PC-9 (cell line): Measurements from ENCODE around the gene PLEKHA4. TPM values are rescaled to one million over a fixed set of nuclear protein-coding genes. Genes with fewer than 3 reads are reported as not detected.

Source experiments
- BruUV-seq: library from RNA; stranded (reverse); fragments of 400-500 nt; replicated peaks from 2 replicates; lab custom pipeline; 2021; lab: Mats Ljungman, UMichigan
- CTCF ChIA-PET: fragments of 300-600 bp; sonication (Branson Sonifier 250); formaldehyde crosslinking; loops from one replicate; lab custom pipeline; 2022; ENCODE audit warnings: antibody characterized with exemption; lab: Charles Lee
- POLR2A ChIA-PET: fragments of 300-600 bp; sonication (Branson Sonifier 250); formaldehyde crosslinking; loops from one replicate; lab custom pipeline; 2022; ENCODE audit warnings: antibody characterized with exemption; ENCODE audit not compliant: unreplicated experiment; lab: Charles Lee
- DNase-seq, 2 experiments: peaks; one replicate each; pipeline versions ENCODE4 v3.0.0 to v3.0.0-alpha.2; 2015 to 2022; ENCODE audit warnings: mixed read lengths in 1 of 2
- H2AFZ ChIP-seq: fragments of 200-600 bp; sonication (generic); 2 replicates; pipeline ENCODE4 v1.8.1; 2017; ENCODE audit warnings: antibody characterized with exemption
- H3F3A ChIP-seq: fragments of 200-600 bp; sonication (generic); 2 replicates; pipeline ENCODE4 v1.8.1; 2017; ENCODE audit warnings: antibody characterized with exemption, mild to moderate bottlenecking, low read depth; ENCODE audit not compliant: insufficient read depth
- H3K27ac ChIP-seq: fragments of 200-600 bp; sonication (generic); 2 replicates; pipeline ENCODE4 v1.6.1; 2016; ENCODE audit warnings: mixed run types
- H3K27me3 ChIP-seq: fragments of 200-600 bp; sonication (generic); 2 replicates; pipeline ENCODE4 v1.6.1; 2016; ENCODE audit warnings: low read depth, mixed run types; ENCODE audit not compliant: insufficient read depth
- H3K36me3 ChIP-seq: fragments of 200-600 bp; sonication (generic); 2 replicates; pipeline ENCODE4 v1.6.1; 2016; ENCODE audit warnings: low read depth, mixed run types
- H3K4me1 ChIP-seq: fragments of 200-600 bp; sonication (generic); replicated peaks from 2 replicates; pipeline ENCODE4 v1.6.1; 2016; ENCODE audit warnings: mixed run types; ENCODE audit not compliant: insufficient read depth
- H3K4me2 ChIP-seq: fragments of 200-600 bp; sonication (generic); 2 replicates; pipeline ENCODE4 v1.6.1; 2017; ENCODE audit warnings: mixed run types
- H3K4me3 ChIP-seq: fragments of 200-600 bp; sonication (generic); 2 replicates; pipeline ENCODE4 v1.6.1; 2016; ENCODE audit warnings: mixed run types
- H3K79me2 ChIP-seq: fragments of 200-600 bp; sonication (generic); 2 replicates; pipeline ENCODE4 v1.6.1; 2017; ENCODE audit warnings: low read depth, mixed run types
- H3K9me2 ChIP-seq: fragments of 200-600 bp; sonication (generic); 2 replicates; pipeline ENCODE4 v1.8.1; 2017; ENCODE audit warnings: mild to moderate bottlenecking; ENCODE audit not compliant: insufficient read depth
- H3K9me3 ChIP-seq: fragments of 200-600 bp; sonication (generic); 2 replicates; pipeline ENCODE4 v1.8.1; 2016; ENCODE audit warnings: low read depth; ENCODE audit not compliant: insufficient read depth
- H4K20me1 ChIP-seq: fragments of 200-600 bp; sonication (generic); 2 replicates; pipeline ENCODE4 v1.8.1; 2017; ENCODE audit not compliant: insufficient read depth
- CTCF ChIP-seq: fragments of 200-600 bp; sonication (generic); conservative IDR thresholded peaks from 2 replicates; pipeline ENCODE4 v1.6.1; 2017; ENCODE audit warnings: mixed run types, antibody characterized with exemption, mild to moderate bottlenecking, moderate library complexity
- EZH2 ChIP-seq: fragments of 200-600 bp; sonication (generic); IDR thresholded peaks from 2 replicates; pipeline ENCODE4 v1.8.0; 2017; ENCODE audit warnings: antibody characterized with exemption, low read depth
- intact Hi-C: fragments of 100-400 bp; cut with micrococcal nuclease; formaldehyde crosslinking; loops from one replicate; pipeline ENCODE4 v1.10.0; 2022; ENCODE audit not compliant: unreplicated experiment
- total RNA-seq: library from RNA; stranded (reverse); gene quantifications from 2 replicates; pipeline ENCODE4 v1.2.3, GENCODE V29; 2021

The PLEKHA4 gene
- total RNA-seq, 1 experiment from 2014 or later, result 0.79 TPM

- no peak for TF ChIP-seq CTCF
- ChIA-PET POLR2A (no interaction called here), CTCF (interaction anchor here (0.5 kb wide), 2 partner anchors 64 to 290 kb away, joined by 3 read pairs; no protein-coding TSS in a partner anchor)
- peaks cover 32% of the 10 kb centered on the region for H3K36me3 ChIP-seq
- BruUV-seq, result no TSS peak
- no peak overlapping the region for H2AFZ ChIP-seq
- peak overlapping the region; percentile 93 for H3K4me3 ChIP-seq
- peaks cover 60% of the 10 kb centered on the region for H3F3A ChIP-seq
- H4K20me1 ChIP-seq, result peaks cover 40% of the 10 kb centered on the region
- H3K4me2 ChIP-seq, result peak overlapping the region; percentile 100
- DNase-seq, result peak in 1 of 2 experiments; percentile 51
- H3K4me1 ChIP-seq, result peaks cover 22% of the 10 kb centered on the region
- peaks cover 44% of the 10 kb centered on the region for H3K79me2 ChIP-seq
- intact Hi-C loops, result loop anchor here (1.0 to 5.0 kb wide), 5 partner anchors 22 to 768 kb away; partner anchors contain the start of genes HSD17B14, NUCB1, RRAS and SCAF1
- no peaks in the 10 kb centered on the region for H3K27me3 ChIP-seq
- peak overlapping the region; percentile 97 for H3K27ac ChIP-seq
- no peaks in the 10 kb centered on the region for H3K9me3 ChIP-seq
- H3K9me2 ChIP-seq, result no peaks in the 10 kb centered on the region
These were observed 6.1 kb upstream of the PLEKHA4 start for GRCh38 chr19:48874303-48875135.

GRCh38 chr19:48873476-48874302 is 5.3 kb upstream of the PLEKHA4 start:
- CTCF ChIA-PET, result no interaction called here
- intact Hi-C loops, result loop anchor here (2.0 to 5.0 kb wide), 4 partner anchors 27 to 769 kb away; partner anchors contain the start of genes BCAT2, HSD17B14, NUCB1 and RRAS

More at GRCh38 chr19:48873476-48874302, 5.3 kb upstream of the PLEKHA4 start:
- Histone ChIP-seq H3K9me2 (no peaks in the 10 kb centered on the region), H3F3A (peaks cover 51% of the 10 kb centered on the region), H3K27ac (peak overlapping the region; percentile 97), H3K4me2 (peak overlapping the region; percentile 100), H3K9me3 (no peaks in the 10 kb centered on the region), H4K20me1 (peaks cover 40% of the 10 kb centered on the region), H3K27me3 (no peaks in the 10 kb centered on the region), H3K36me3 (peaks cover 31% of the 10 kb centered on the region), H3K4me3 (peak overlapping the region; percentile 93), H3K79me2 (peaks cover 44% of the 10 kb centered on the region), H2AFZ (no peak overlapping the region), H3K4me1 (peaks cover 22% of the 10 kb centered on the region)
- BruUV-seq, result no TSS peak
- DNase-seq, result no peak
- TF ChIP-seq CTCF (no peak), EZH2 (no peak)
- POLR2A ChIA-PET, result interaction anchor here (1.1 kb wide), 1 partner anchor 121 kb away, joined by 6 read pairs; no protein-coding TSS in a partner anchor
